GM21515 (cell line): ENCODE results near the gene ITPK1.

Experiments
- ATAC-seq: cut with Tn5 transposase; IDR thresholded peaks from one replicate; pipeline ENCODE4 v1.9.1; 2021; ENCODE audit not compliant: unreplicated experiment

Gene ITPK1

GRCh38 chr14:93012506-93012905 lies 103.2 kb downstream of the ITPK1 start:
- ATAC-seq = no peak

GRCh38 chr14:93011650-93012325 lies 103.9 kb downstream of the ITPK1 start:
- no peak for ATAC-seq

GRCh38 chr14:93011141-93011529 lies 104.6 kb downstream of the ITPK1 start:
- no peak for ATAC-seq

GRCh38 chr14:93010522-93011140 lies 105.1 kb downstream of the ITPK1 start:
- ATAC-seq = no peak

GRCh38 chr14:93010130-93010499 lies 105.6 kb downstream of the ITPK1 start:
- ATAC-seq = no peak

GRCh38 chr14:93009471-93010129 lies 106.1 kb downstream of the ITPK1 start:
- ATAC-seq = no peak

- ATAC-seq = no peak
These were observed 107.3 kb downstream of the ITPK1 start for GRCh38 chr14:93008381-93008780.

GRCh38 chr14:93007225-93007997 lies 108.3 kb downstream of the ITPK1 start:
- no peak for ATAC-seq

GRCh38 chr14:93006567-93007051 lies 109.1 kb downstream of the ITPK1 start:
- no peak for ATAC-seq

GRCh38 chr14:93005838-93006237 lies 109.9 kb downstream of the ITPK1 start:
- no peak for ATAC-seq

GRCh38 chr14:93005135-93005813 lies 110.5 kb downstream of the ITPK1 start:
- ATAC-seq = no peak

GRCh38 chr14:93004699-93005082 lies 111.0 kb downstream of the ITPK1 start:
- no peak for ATAC-seq

- ATAC-seq = no peak
These were observed 111.6 kb downstream of the ITPK1 start for GRCh38 chr14:93003945-93004698.

- no peak for ATAC-seq
These were observed 112.8 kb downstream of the ITPK1 start for GRCh38 chr14:93002851-93003298.

GRCh38 chr14:93002049-93002448 lies 113.7 kb downstream of the ITPK1 start:
- no peak for ATAC-seq

- no peak for ATAC-seq
These were observed 116.8 kb downstream of the ITPK1 start for GRCh38 chr14:92998946-92999345.

- no peak for ATAC-seq
These were observed 118.2 kb downstream of the ITPK1 start for GRCh38 chr14:92997343-92998061.

- no peak for ATAC-seq
These were observed 120.1 kb downstream of the ITPK1 start for GRCh38 chr14:92995620-92996019.

- ATAC-seq = no peak
These were observed 120.8 kb downstream of the ITPK1 start for GRCh38 chr14:92994942-92995341.
